Type B pancreatic cell (in vitro differentiated cells): ENCODE measurements around the gene CTSA. TPM values are rescaled to one million over a fixed set of nuclear protein-coding genes. Genes with fewer than 3 reads are reported as not detected.
A peak's percentile ranks its signal among the peaks of the same experiment; 100 is the strongest.

ENCODE experiments used
- DNase-seq: peaks from one replicate; pipeline ENCODE4 v3.0.0; 2021; ENCODE audit warnings: mixed read lengths; ENCODE audit not compliant: unreplicated experiment; ENCODE audit errors: extremely low spot score
- H3K27ac Mint-ChIP-seq: 2 replicates; pipeline ENCODE4 v1.8.0; 2021; ENCODE audit warnings: mild to moderate bottlenecking, mixed read lengths
- H3K27me3 Mint-ChIP-seq: 2 replicates; pipeline ENCODE4 v1.8.0; 2021; ENCODE audit warnings: mixed read lengths
- H3K36me3 Mint-ChIP-seq: 2 replicates; pipeline ENCODE4 v1.8.0; 2021; ENCODE audit warnings: mixed read lengths
- H3K4me1 Mint-ChIP-seq: one replicate; pipeline ENCODE4 v1.8.0; 2021; ENCODE audit warnings: mixed read lengths; ENCODE audit not compliant: unreplicated experiment
- H3K4me3 Mint-ChIP-seq: 2 replicates; pipeline ENCODE4 v1.8.0; 2021; ENCODE audit warnings: mild to moderate bottlenecking, mixed read lengths
- H3K9me3 Mint-ChIP-seq: 2 replicates; pipeline ENCODE4 v1.8.0; 2021; ENCODE audit warnings: mixed read lengths
- total RNA-seq: library from RNA; stranded (reverse); gene quantifications from 2 replicates; pipeline ENCODE4 v1.2.1, GENCODE V29; 2021; ENCODE audit warnings: low replicate concordance
- TF ChIP-seq, protein P1 (sequence below): fragments of 200-600 bp; sonication (generic); conservative IDR thresholded peaks from 2 replicates; pipeline ENCODE4 v1.5.0; 2021; ENCODE audit warnings: antibody characterized with exemption, mild to moderate bottlenecking

The CTSA gene
- total RNA-seq, 1 donor from 2014 or later, result 142 TPM

GRCh38 chr20:45902199-45902701 is 11.1 kb downstream of the CTSA start:
- TF ChIP-seq, protein P1, sequence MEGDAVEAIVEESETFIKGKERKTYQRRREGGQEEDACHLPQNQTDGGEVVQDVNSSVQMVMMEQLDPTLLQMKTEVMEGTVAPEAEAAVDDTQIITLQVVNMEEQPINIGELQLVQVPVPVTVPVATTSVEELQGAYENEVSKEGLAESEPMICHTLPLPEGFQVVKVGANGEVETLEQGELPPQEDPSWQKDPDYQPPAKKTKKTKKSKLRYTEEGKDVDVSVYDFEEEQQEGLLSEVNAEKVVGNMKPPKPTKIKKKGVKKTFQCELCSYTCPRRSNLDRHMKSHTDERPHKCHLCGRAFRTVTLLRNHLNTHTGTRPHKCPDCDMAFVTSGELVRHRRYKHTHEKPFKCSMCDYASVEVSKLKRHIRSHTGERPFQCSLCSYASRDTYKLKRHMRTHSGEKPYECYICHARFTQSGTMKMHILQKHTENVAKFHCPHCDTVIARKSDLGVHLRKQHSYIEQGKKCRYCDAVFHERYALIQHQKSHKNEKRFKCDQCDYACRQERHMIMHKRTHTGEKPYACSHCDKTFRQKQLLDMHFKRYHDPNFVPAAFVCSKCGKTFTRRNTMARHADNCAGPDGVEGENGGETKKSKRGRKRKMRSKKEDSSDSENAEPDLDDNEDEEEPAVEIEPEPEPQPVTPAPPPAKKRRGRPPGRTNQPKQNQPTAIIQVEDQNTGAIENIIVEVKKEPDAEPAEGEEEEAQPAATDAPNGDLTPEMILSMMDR, result no peak
- no peak for DNase-seq
- Mint-ChIP-seq H3K36me3 (peaks cover 9% of the 10 kb centered on the region), H3K27me3 (no peaks in the 10 kb centered on the region), H3K4me3 (no peak overlapping the region), H3K9me3 (no peaks in the 10 kb centered on the region), H3K27ac (no peak overlapping the region), H3K4me1 (no peaks in the 10 kb centered on the region)

DNA sequence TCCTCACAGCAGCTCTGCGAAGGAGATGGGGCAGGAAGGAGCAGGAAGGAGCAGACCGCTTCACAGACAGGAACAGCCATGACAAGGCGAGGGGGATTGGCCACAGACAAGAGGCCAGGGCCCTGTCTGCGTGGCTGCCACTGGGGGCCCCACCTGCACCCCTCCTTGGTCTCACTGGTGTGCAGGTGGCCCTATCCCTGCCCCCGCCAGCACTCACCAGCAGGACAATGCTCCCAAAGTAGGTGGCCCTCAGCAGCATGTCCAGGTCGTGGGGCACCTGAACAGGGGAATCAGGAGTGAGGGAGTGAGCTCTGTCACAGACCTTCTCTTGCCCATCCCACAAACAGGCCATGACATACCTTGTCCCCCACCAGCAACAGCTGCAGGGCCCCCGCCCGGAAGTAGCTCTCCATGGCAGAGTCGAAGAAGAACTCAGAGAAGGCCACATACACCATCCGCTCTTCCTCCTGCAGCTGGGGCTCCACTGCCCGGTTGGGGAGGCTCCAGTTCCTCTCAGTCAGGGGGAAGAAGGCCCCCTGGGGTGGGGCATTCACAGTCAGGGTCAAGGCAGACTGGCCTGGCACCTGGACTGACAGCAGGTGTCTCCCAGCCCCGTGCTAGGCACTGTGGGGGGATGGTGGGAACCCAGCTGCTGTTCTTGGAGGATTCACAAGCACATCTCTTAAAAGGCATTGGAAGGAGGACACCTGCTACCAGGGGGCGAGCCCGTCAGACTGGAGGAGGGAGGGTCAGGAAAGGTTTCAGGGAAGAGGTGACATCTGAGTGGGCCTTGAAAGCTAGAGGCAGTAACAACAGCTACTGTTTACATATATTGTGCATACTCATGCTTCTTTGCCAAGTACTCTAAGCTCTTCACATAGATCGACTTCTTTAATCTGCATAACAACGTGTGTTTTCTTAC is 13.7 kb downstream of the CTSA start:
- DNase-seq, result no peak
- TF ChIP-seq, protein P1, result no peak
- H3K9me3 Mint-ChIP-seq, result no peaks in the 10 kb centered on the region
- no peak overlapping the region for H3K4me3 Mint-ChIP-seq
- peaks cover 5% of the 10 kb centered on the region for H3K36me3 Mint-ChIP-seq
- H3K27ac Mint-ChIP-seq, result no peak overlapping the region
- no peaks in the 10 kb centered on the region for H3K4me1 Mint-ChIP-seq
- H3K27me3 Mint-ChIP-seq, result no peaks in the 10 kb centered on the region

GRCh38 chr20:45905505-45906079 is 14.5 kb downstream of the CTSA start:
- H3K4me1 Mint-ChIP-seq, result peaks cover 2% of the 10 kb centered on the region
- TF ChIP-seq, protein P1, result no peak
- H3K36me3 Mint-ChIP-seq, result peaks cover 7% of the 10 kb centered on the region
- H3K9me3 Mint-ChIP-seq, result no peaks in the 10 kb centered on the region
- no peak overlapping the region for H3K4me3 Mint-ChIP-seq
- no peak for DNase-seq
- H3K27me3 Mint-ChIP-seq, result no peaks in the 10 kb centered on the region
- peak overlapping the region; percentile 4 for H3K27ac Mint-ChIP-seq

- Mint-ChIP-seq H3K27ac (no peak overlapping the region), H3K4me3 (no peak overlapping the region), H3K27me3 (no peaks in the 10 kb centered on the region), H3K4me1 (peaks cover 7% of the 10 kb centered on the region), H3K36me3 (peaks cover 10% of the 10 kb centered on the region), H3K9me3 (no peaks in the 10 kb centered on the region)
- TF ChIP-seq, protein P1, result no peak
- DNase-seq, result no peak
Observed at GRCh38 chr20:45907219-45907948, 16.2 kb downstream of the CTSA start.

DNA sequence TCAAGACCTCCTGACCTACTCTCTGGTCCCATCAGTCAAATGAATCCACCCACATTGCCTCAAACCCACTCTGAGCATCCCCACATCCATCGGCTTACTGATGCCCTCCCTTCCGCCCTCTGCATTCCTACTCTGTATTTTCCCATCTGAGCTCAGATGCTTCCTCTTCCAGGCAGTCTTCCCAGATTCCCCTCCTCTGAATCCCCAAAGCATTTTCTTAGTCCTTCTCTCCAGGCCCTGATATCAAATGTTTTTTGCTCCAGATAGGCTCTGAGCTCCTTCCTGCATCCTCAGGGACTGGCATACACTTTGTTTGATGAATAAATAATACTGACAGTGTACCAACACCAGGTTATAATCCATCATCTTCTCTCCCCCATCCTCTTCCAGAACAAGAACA is 16.9 kb downstream of the CTSA start:
- no peaks in the 10 kb centered on the region for H3K9me3 Mint-ChIP-seq
- TF ChIP-seq, protein P1, result no peak
- no peak overlapping the region for H3K4me3 Mint-ChIP-seq
- peaks cover 7% of the 10 kb centered on the region for H3K4me1 Mint-ChIP-seq
- peaks cover 10% of the 10 kb centered on the region for H3K36me3 Mint-ChIP-seq
- H3K27ac Mint-ChIP-seq, result no peak overlapping the region
- no peak for DNase-seq
- H3K27me3 Mint-ChIP-seq, result no peaks in the 10 kb centered on the region
